T-helper 9 cell (primary cell): Measurements from ENCODE around the gene ANO10.

Source experiments
- DNase-seq: peaks from one replicate; pipeline ENCODE4 v3.0.0-alpha.2; 2020

ANO10 gene

DNA sequence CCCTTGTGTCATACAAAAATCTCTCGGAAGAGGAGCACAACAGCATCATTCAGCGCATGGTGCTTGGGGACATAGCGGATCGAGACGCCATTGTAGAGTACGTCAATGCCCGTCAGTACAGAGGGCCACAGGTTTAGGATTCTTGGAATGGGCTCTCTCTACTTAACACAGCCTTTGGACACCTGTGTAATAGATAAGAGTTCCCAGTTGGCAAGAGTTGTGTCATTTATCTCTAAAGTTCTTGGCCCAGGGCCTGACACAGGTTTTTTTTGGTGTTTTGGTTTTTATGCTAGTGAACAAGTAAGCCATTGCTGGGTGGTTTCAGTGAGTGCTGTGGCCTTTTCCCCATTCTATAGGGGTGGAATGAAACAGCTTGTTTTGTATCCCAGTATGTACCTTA lies 281.4 kb downstream of the ANO10 start:
- DNase-seq = no peak

DNA sequence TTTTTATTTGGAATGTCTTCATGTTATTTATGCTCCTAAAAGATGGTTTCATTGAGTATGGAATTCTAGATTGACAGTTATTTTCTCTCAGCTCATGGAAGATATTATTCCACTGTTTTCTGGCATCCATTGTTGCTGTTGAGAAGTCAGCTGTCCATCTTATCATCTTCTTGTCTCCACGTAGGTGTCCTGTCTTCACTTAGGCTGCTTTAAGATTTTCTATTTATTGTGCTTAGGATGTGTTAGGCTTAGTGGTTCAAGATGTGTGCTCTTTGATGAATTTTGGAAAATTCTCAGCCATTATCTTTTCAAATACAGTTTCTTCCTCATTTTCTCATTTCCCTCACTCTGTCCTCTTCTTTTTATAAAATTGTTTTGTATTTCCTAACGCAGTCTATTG lies 283.5 kb downstream of the ANO10 start:
- DNase-seq = no peak

DNA sequence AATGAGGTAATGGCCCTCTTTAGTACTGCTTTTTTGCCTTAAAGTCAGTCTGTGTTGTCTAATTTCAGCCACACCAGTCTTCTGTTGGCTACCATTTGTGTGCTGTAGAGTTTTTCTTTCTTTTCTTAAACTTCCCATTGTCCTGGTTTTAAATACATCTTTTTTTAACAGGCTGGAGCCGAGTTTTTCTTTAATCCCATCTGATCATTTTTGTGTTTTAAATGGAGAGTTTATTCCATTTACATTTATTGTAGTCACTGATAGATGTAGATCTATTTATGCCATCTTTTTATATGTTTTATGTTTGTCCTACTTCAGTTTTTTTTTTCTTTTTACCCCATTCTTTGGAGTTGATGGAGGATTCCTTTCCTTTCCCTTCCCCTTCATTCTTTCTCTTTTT lies 286.0 kb downstream of the ANO10 start:
- DNase-seq = no peak

DNA sequence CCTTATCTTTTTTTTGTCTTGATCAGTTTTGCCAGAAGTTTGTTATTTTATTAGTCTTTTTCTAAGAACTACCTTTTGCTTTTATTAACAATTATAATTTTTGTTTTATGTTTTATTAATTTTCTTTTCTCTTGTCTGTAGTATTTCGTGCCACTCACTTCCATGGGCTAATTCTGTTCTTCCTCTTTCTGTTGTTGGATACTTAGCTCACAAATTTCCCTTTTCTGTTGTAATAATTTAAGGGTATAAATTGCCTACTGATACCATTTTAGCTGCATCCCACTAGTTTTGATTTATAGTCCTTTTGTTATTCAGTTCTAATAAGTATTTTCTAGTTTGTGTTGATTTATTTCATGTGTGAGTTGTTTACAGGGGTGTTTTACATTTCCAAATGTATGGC lies 286.8 kb downstream of the ANO10 start:
- no peak for DNase-seq

DNA sequence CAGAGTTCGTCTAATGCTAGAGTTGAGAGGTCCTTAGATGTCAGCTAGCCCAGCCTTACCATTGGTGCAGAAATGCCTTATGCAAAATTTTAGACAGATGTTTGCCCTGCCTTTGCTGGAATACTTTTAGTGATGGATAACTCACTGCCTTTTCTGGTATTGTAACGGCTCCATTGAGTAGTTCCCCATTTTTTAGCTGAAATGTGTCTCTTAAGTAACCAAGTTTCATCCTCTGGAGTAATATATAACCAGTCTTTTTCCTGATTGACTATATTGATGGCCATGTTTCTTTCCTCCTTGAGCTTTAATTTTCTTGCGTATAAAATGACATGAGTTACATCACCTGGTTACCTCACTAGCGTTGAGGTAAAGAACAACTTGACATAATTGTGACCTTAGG lies 290.4 kb downstream of the ANO10 start:
- no peak for DNase-seq

DNA sequence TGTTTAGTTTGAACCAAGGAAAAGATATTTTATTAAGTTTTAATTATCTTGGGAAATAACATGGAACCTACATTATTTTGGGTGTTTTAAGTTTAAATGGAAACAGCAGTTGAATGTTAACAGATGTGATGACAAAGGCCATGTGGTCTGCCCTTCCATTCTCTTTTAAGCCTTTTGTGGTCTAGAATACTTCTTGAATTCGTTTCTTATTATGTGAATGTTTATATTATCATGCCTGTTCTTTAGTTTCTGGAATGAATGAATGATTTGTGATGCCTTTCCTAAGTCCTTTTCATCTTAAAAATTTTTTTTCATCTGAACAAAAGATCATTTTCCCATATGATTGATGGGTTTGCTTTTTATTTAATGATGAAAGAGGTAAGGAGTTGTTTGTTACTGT lies 290.8 kb downstream of the ANO10 start:
- DNase-seq = no peak

DNA sequence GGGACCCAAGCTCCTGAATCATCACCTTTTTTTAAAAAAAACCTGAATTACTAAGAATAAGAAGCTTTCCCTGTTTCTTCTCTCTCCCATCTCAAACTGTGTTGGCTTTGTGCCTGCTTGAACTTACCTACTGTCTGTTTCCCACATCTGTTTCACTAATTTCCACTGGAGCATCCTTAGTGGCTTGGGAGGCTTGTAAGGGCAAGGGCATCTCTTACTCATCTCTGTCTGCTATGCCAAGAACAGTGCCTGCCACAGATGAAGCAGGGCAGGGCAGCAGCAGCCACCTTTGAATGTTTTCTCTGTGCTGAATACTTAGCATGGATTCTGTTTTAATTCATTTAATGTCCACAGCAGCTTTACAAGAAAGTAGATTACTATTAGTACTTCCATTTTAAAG lies 293.2 kb downstream of the ANO10 start:
- DNase-seq = no peak

DNA sequence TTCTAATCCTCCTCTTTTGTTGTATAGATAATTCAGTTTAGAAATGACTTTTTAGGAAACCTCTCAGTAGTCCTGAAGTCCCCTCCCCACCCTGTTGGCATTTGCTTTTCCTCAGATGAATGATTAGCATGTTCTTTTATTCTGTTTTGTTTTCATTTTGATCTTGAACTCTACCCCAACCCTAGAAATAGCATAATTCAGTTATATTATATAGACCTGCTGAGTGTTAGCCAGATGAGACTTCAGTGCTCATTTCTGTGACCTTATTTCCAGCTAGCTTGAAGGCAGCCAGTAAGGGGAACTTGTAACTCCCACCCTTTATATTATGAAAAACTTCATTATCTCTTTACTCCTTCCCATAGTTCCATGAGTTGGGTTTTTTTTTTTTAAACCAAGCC lies 294.2 kb downstream of the ANO10 start:
- no peak for DNase-seq

DNA sequence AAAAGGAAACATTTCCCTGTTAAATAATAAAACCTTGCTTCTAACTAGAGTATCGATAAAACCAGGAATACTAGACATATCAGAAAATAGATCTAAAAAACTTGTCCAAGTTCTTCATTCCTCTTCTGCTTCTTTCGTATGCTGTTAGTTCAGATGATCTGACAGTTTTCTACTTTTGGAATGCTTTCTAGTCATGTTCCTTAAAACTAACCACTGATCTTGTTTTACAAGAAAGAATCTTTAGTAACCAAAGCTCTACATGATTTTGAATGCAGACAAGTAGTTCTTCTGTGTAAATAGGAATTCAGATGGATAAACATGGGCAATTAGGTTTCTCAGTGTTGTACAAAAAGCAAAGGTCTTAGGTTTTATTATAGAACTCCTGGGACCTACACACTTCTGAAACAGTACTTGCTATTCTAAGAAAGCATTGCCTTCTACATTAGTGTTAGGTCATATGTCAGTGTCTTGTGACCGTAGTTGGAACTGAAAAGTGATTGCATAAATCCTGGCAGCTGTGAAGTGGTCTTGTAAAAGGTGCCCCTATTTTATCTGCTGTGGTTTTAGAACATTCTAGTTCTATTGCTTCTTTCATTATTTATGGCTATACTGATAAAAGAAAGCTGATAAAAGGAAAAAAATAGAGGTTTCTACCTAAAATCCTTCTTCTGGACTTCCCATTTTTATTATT lies 294.8 kb downstream of the ANO10 start:
- DNase-seq = no peak

DNA sequence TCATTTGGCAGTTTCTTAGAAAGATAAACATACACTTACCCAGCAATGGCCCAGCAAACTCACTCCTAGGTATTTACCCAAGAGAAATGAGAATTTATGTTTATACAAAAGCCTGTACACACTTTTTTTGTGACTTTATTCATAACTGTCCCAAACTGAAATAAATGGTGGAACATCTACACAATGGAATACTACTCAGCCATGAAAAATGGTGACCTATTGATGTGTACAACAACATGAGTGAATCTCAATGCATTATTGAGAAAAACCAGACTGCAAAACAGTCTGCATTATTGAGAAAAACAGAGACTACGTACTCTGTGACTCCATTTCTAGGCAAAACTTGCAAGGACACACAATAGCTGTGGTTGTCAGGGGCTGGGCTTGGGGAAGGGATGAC lies 298.3 kb downstream of the ANO10 start:
- DNase-seq = no peak

DNA sequence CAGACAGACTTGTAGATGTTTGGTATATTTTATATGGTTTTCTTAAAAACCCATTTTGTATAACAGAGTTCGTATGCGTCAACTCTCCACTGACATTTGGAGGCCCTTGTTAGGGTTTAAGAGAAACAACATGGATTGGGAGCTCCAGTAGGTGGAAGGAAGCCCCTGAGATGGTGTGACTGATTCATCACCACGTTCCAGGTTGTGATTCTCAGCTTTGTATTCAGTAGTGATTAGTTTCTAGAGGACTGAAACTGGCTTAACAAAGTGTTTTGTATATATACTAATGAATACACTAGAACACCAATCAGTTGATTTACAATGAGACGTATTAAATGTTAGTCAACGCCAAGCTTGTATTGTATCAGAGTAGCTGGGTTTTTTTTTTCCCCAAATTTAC lies 301.5 kb downstream of the ANO10 start:
- no peak for DNase-seq

DNA sequence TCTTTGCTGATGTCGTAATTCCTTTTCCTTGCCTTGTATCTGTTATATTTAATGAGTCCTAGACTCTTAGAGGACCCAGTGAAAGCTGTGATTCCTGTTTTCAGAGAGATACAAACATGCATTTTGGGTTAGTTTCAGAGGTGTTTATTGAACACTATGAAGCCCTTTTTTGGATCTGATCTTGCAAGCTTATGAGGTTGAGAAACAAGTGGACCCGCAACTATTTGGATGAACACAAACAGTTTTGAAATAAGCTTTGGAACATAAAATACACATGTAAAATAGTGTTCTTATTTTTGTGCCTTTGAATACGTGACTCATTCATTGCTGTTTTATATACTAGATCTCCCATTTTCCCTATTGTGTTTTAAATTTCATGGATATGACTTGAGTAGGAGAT lies 302.0 kb downstream of the ANO10 start:
- no peak for DNase-seq

DNA sequence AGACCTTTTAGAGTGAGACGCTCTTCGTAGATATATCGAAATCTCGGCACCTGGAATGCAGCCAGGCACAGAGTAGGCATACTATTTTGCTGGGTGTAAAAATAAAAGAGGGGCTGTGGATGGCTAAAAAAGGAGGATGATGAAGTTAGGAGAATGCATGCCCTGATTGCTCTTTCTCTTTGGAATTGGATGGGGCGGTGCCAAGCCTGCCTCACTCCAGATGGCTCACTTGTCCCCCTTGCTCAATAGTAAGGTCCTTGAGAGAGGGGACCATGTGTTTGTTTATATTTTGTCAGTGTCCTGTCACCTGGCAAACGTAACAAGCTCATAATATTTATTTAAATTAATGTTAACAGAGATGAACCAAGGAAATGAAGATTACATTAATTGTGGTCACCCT lies 302.4 kb downstream of the ANO10 start:
- DNase-seq = no peak

DNA sequence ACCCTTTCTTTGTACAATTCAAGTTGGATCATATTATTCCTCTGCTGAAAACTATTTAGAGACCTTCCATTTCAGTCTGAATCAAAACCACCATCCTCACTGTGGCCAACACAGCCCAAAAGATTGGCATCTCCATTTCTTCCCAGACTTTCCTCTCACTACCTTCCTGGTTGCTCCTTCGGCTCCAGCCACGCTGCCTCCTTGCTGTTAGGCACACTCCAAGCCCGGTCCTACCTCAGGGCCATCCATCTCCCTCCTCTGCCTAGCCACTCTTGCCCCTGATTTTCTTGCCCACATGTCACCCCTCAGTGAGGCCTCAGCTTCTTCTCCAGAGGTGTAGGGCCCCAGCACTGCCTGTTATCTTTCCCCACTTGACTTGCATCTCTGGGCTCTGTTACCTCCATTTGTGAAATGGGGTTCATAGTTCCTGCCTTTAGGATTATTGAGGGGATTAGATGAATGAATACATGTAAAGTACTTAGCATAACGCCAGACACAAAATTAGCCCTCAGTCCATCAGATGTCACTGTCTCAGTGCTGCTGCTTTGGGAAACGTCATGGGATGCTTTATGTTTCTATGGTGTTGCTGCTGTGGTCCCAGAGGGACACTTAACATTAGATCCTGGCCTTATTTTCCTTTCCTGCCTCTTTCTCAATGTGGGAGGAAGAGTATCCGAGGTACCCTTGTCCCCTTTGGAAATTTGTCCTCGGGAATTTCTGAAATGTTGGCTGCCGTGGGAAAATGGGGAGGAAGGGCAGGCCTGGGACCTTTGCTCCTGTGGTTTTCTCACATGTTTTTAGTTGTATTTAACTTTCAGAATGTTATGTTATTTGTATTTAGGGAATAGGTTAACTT lies 304.1 kb downstream of the ANO10 start:
- no peak for DNase-seq

DNA sequence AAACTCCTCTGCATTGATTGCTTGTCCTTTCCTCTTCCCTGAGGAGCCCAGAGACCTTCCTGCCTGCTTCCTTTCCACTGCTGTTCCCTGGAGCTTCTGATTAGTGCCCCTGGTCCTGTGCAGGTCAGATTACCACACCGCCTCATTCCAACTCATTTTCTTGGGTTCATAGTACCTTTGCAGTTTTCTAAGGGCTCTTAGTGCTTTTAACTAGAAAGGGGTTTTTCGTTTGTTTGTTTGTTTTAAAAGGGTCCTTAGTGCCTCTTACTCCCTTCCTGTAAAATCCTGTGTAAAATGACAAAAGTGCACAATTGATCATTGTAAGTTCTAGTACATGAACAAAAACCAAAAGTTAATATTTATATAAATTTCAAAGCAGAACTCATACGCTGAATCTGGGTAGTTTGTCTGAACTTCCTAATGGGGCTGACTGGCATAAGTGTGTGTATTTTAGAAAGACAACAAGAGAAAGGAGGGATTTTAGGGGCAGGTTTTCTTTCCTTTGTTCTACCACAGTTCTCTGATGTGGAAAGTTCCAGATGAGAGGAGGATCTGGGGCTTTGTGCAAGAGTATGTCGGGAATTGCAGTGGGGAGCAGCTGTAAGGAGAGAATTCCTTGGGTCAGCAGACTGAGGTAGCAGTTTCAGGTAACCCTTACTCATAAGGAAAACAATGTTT lies 304.9 kb downstream of the ANO10 start:
- DNase-seq = no peak
